ENCODE data around the gene FBXW11. TPM values are rescaled to one million over a fixed set of nuclear protein-coding genes. Genes with fewer than 3 reads are reported as not detected.

Gene FBXW11
- polyA plus RNA-seq, 1 donor (not counting 4 experiments of a cell fraction or from before 2014, with no cell fraction given): 48.4 TPM

GRCh38 chr5:171965745-171966144 lies 40.7 kb downstream of the FBXW11 start:
- Histone ChIP-seq H3K4me3 (ENCODE audit: control insufficient read depth in 2 of 3, extremely low read depth in 1 of 3, insufficient read depth in 2 of 3, low read depth in 1 of 3, low read length in 3 of 3) (no peak overlapping the region), H3K9me1 (ENCODE audit: control insufficient read depth, extremely low read depth, insufficient read depth, low read length) (peaks cover 3% of the 10 kb centered on the region), H3K4me2 (ENCODE audit: control insufficient read depth, extremely low read depth, insufficient read depth, low read depth, low read length) (no peak overlapping the region), H3K79me2 (ENCODE audit: control insufficient read depth, insufficient read depth, low read length) (peaks cover 91% of the 10 kb centered on the region), H4K20me1 (ENCODE audit: control insufficient read depth, extremely low read depth, insufficient read depth, low read length) (no peaks in the 10 kb centered on the region), H3K27me3 (ENCODE audit: control insufficient read depth, extremely low read depth, insufficient read depth, low read length) (no peaks in the 10 kb centered on the region), H3K4me1 (ENCODE audit: control insufficient read depth, extremely low read depth, insufficient read depth, low read length) (peaks cover 15% of the 10 kb centered on the region), H3K9ac (ENCODE audit: control insufficient read depth, extremely low read depth, insufficient read depth, low read length) (no peak overlapping the region), H3K36me3 (ENCODE audit: control insufficient read depth in 2 of 2, extremely low read depth in 1 of 2, insufficient read depth in 2 of 2, low read length in 2 of 2) (no peaks in the 10 kb centered on the region), H3K9me3 (ENCODE audit: control insufficient read depth, low read depth, low read length) (no peaks in the 10 kb centered on the region), H2AFZ (ENCODE audit: control insufficient read depth, low read length) (no peak overlapping the region), H3K27ac (ENCODE audit: control insufficient read depth, insufficient read depth, low read length) (no peak overlapping the region)
- TF ChIP-seq, protein P1, sequence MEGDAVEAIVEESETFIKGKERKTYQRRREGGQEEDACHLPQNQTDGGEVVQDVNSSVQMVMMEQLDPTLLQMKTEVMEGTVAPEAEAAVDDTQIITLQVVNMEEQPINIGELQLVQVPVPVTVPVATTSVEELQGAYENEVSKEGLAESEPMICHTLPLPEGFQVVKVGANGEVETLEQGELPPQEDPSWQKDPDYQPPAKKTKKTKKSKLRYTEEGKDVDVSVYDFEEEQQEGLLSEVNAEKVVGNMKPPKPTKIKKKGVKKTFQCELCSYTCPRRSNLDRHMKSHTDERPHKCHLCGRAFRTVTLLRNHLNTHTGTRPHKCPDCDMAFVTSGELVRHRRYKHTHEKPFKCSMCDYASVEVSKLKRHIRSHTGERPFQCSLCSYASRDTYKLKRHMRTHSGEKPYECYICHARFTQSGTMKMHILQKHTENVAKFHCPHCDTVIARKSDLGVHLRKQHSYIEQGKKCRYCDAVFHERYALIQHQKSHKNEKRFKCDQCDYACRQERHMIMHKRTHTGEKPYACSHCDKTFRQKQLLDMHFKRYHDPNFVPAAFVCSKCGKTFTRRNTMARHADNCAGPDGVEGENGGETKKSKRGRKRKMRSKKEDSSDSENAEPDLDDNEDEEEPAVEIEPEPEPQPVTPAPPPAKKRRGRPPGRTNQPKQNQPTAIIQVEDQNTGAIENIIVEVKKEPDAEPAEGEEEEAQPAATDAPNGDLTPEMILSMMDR (optimal IDR thresholded peaks at IDR 0.05 in 1 of 3, IDR thresholded peaks at IDR 0.05 in 1 of 3, conservative IDR thresholded peaks at IDR 0.05 in 1 of 3; ENCODE audit: extremely low read depth in 1 of 3, insufficient read depth in 2 of 3, low read length in 3 of 3): no peak
- TF ChIP-seq EZH2 (IDR thresholded peaks at IDR 0.05; ENCODE audit: low read length): no peak
- no peak for DNase-seq (ENCODE audit: low read depth, low spot score)
- FAIRE-seq: no peak
- dilution Hi-C loops (cut with MboI; ENCODE audit: extremely low pct_ligation_motif_present, low sequenced_read_pairs): no loop called here

DNA sequence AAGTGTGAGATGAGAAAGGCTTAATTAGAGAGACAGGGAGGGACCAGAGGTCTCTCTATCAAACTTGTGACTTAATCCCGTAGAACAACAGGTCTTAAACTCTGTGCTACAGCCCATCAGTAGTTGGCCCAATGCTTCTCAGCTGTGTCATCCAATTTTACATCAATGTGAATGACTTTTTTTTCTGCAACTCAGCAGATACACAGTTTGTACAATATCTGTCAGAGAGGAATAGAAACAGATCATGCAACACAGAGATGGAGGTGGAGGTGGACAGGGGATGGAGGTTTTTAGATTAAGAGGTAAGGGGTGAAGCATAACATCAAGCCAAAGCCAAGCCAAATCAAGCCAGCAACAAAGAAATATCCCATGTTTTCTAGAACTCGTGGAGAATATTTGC lies 43.0 kb downstream of the FBXW11 start:
- Histone ChIP-seq H3K9me3 (ENCODE audit: control insufficient read depth, low read depth, low read length) (no peaks in the 10 kb centered on the region), H3K9ac (ENCODE audit: control insufficient read depth, extremely low read depth, insufficient read depth, low read length) (no peak overlapping the region), H3K4me1 (ENCODE audit: control insufficient read depth, extremely low read depth, insufficient read depth, low read length) (peaks cover 15% of the 10 kb centered on the region), H3K27ac (ENCODE audit: control insufficient read depth, insufficient read depth, low read length) (no peak overlapping the region), H3K4me2 (ENCODE audit: control insufficient read depth, extremely low read depth, insufficient read depth, low read depth, low read length) (no peak overlapping the region), H3K9me1 (ENCODE audit: control insufficient read depth, extremely low read depth, insufficient read depth, low read length) (peaks cover 3% of the 10 kb centered on the region), H3K27me3 (ENCODE audit: control insufficient read depth, extremely low read depth, insufficient read depth, low read length) (no peaks in the 10 kb centered on the region), H4K20me1 (ENCODE audit: control insufficient read depth, extremely low read depth, insufficient read depth, low read length) (no peaks in the 10 kb centered on the region), H3K79me2 (ENCODE audit: control insufficient read depth, insufficient read depth, low read length) (peaks cover 87% of the 10 kb centered on the region), H3K36me3 (ENCODE audit: control insufficient read depth in 2 of 2, extremely low read depth in 1 of 2, insufficient read depth in 2 of 2, low read length in 2 of 2) (peaks cover 0 to 4% of the 10 kb centered on the region in 2 experiments), H3K4me3 (ENCODE audit: control insufficient read depth in 2 of 3, extremely low read depth in 1 of 3, insufficient read depth in 2 of 3, low read depth in 1 of 3, low read length in 3 of 3) (no peak overlapping the region), H2AFZ (ENCODE audit: control insufficient read depth, low read length) (no peak overlapping the region)
- dilution Hi-C loops (cut with MboI; ENCODE audit: extremely low pct_ligation_motif_present, low sequenced_read_pairs): no loop called here
- FAIRE-seq (no peak), DNase-seq (ENCODE audit: low read depth, low spot score) (no peak)
- no peak for TF ChIP-seq EZH2 (IDR thresholded peaks at IDR 0.05; ENCODE audit: low read length)
- TF ChIP-seq, protein P1 (optimal IDR thresholded peaks at IDR 0.05 in 1 of 3, IDR thresholded peaks at IDR 0.05 in 1 of 3, conservative IDR thresholded peaks at IDR 0.05 in 1 of 3; ENCODE audit: extremely low read depth in 1 of 3, insufficient read depth in 2 of 3, low read length in 3 of 3): no peak

Measured in keratinocyte (primary cell).